AG09319 (cell line): ENCODE results near the gene CEP43.

Source experiments
- DNase-seq: peaks from one replicate; pipeline ENCODE4 v3.0.0-alpha.2; 2010; ENCODE audit warnings: low read depth; ENCODE audit errors: extremely low read depth
- TF ChIP-seq, protein P1 (sequence below): IDR thresholded peaks from 2 replicates; pipeline ENCODE4 v1.5.1; 2011; ENCODE audit warnings: low read depth, mild to moderate bottlenecking, inconsistent platforms, low read length, moderate library complexity

The CEP43 gene

DNA sequence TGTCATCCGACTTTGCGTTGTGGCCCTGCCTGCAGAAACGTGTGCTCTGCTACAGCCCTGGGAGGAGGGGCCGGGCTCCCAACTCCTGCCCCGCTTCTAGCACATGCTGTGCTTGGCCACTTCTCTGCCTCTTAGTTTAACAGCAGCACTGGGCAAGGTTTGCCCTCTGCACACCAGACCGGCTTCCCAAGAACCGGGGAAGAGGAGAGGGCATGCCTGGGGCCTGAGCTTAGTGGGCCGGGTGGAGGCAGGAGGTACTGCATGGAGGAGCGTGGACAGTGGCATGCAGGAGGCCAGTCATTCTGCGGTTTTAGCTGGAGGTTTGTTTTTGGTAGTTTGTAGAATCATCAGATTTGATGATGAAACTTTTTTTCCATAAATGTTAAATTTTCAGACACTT lies 45.5 kb downstream of the CEP43 start:
- TF ChIP-seq, protein P1, sequence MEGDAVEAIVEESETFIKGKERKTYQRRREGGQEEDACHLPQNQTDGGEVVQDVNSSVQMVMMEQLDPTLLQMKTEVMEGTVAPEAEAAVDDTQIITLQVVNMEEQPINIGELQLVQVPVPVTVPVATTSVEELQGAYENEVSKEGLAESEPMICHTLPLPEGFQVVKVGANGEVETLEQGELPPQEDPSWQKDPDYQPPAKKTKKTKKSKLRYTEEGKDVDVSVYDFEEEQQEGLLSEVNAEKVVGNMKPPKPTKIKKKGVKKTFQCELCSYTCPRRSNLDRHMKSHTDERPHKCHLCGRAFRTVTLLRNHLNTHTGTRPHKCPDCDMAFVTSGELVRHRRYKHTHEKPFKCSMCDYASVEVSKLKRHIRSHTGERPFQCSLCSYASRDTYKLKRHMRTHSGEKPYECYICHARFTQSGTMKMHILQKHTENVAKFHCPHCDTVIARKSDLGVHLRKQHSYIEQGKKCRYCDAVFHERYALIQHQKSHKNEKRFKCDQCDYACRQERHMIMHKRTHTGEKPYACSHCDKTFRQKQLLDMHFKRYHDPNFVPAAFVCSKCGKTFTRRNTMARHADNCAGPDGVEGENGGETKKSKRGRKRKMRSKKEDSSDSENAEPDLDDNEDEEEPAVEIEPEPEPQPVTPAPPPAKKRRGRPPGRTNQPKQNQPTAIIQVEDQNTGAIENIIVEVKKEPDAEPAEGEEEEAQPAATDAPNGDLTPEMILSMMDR: no peak
- DNase-seq: no peak

DNA sequence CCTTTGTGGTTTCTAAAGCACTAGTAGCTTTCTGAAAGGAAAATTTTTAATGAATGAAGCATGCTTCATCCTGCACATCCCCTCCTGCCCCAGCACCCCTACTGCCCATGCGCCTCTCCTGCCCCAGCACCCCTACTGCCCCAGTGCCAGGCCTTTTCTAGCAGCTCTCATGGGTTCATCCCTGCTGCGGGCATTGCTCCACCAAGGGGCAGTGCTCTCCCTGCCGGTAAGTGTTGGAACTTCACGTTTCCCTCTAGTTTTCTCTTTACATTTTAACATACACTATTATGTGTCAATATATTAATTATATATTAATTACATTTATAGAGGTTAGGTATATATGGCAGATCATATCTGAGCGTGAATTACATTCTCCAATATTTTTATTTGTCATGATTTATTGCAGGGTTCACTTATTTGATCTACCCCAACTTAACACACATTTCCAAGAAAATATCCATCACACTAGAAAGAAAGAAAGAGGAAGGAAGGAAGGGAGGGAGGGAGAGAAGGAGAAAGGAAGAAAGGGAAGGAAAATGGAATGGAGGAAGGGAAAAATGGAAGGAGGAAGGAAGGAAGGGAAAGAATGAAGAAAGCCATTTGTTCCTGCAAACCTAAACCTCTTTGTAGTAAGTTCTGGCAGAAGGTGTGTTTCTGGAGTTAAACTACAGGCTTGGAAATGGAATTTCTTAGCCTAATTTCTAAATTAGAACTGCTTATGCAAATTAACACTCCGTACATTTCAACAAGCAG lies 46.8 kb downstream of the CEP43 start:
- DNase-seq: no peak
- TF ChIP-seq, protein P1: no peak

DNA sequence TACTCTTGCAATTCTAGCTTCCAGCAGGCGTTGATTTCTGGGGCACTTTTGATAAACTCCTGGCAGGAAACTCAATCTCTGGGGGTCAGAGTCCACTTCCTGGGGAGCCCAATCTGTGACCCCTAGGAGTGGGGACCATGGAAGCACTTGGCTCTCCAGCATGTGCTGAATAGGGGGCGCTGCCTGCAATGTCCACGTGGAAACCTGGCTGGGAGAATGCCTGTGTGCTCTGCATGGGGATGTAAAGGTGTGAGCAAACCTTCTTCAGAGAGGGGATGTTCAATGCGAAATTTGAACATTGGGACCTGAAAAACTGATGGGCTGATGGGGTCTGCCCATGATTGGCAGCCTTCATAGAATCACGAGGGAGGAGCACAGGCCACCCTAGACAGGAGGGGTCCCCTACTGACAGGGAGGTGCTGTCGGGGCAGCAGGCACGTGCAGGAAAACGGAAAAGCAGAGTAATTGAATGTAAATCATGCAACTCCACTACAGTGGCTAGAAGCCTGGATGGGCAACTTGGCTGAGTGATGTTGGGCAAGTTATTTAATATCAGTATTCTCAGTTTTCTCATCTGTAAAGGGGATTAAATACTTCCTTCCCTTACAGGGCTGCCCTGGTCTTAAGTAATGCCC lies 47.8 kb downstream of the CEP43 start:
- TF ChIP-seq, protein P1: no peak
- DNase-seq: no peak

DNA sequence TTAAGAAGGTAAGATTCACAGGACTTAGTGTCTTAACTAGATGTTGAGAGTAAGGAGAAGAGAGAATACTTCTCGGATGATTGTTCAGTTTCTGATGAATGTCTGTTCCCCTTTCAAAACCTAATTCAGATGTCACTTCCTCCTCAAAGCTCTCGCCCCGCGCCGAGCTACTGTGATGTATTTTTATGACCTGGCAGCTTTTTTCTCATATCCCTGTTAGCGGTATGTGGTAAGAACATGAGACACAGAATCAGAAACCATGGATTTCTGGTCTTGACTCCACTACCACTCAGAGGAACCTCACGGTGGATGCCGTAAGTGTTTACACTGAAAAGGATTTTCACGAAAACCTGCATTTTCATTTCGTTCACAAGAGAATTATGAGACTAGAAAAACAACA lies 48.4 kb downstream of the CEP43 start:
- TF ChIP-seq, protein P1: no peak
- DNase-seq: no peak
